Fibroblast of lung (primary cell): ENCODE measurements around the gene PCDH9.

ENCODE experiments used
- CTCF ChIP-seq, 2 donors: IDR thresholded peaks in 1 of 2; conservative IDR thresholded peaks in 1 of 2; 1 replicate in 1 of 2; 2 replicates in 1 of 2; pipeline ENCODE4 v1.5.1; 2011 to 2012; ENCODE audit warnings: low read length in 2 of 2, control low read depth in 1 of 2, inconsistent platforms in 1 of 2, low read depth in 1 of 2, mild to moderate bottlenecking in 1 of 2
- EZH2 ChIP-seq: IDR thresholded peaks from 2 replicates; pipeline ENCODE4 v1.5.1; 2012; ENCODE audit warnings: low read length, control low read depth, mild to moderate bottlenecking; ENCODE audit errors: missing control alignments

GRCh38 chr13:67013709-67014108 is 216.4 kb downstream of the PCDH9 start:
- no peak for TF ChIP-seq EZH2
- no peak for TF ChIP-seq CTCF (conservative IDR thresholded peaks at IDR 0.05 in 1 of 2, IDR thresholded peaks at IDR 0.05 in 1 of 2; ENCODE audit: low read depth in 1 of 2, low read length in 2 of 2)
